Central memory CD8-positive, alpha-beta T cell (primary cell): Measurements from ENCODE around the gene RGL2.
A peak's percentile ranks its signal among the peaks of the same experiment; 100 is the strongest.

Source experiments
- ATAC-seq: fragments of 150-1000 bp; cut with Tn5 transposase; replicated peaks from 2 replicates; pipeline ENCODE4 v1.10.0; 2022; ENCODE audit warnings: mild to moderate bottlenecking, moderate FRiP score, moderate number of reproducible peaks; ENCODE audit not compliant: poor library complexity, severe bottlenecking; ENCODE audit errors: extremely low read depth
- DNase-seq, 2 donors: peaks; one replicate each; pipeline ENCODE4 v3.0.0; 2021; ENCODE audit warnings: low spot score in 2 of 2
- H3K27ac Mint-ChIP-seq: one replicate; pipeline ENCODE4 v1.8.0; 2022; ENCODE audit warnings: low read depth, mild to moderate bottlenecking, moderate library complexity, mixed read lengths
- H3K27me3 Mint-ChIP-seq: one replicate; pipeline ENCODE4 v1.8.0; 2022; ENCODE audit warnings: mixed read lengths
- H3K36me3 Mint-ChIP-seq: one replicate; pipeline ENCODE4 v1.8.0; 2022; ENCODE audit warnings: mild to moderate bottlenecking, moderate library complexity, mixed read lengths; ENCODE audit not compliant: insufficient read depth
- H3K4me1 Mint-ChIP-seq: one replicate; pipeline ENCODE4 v1.8.0; 2022; ENCODE audit warnings: mixed read lengths
- H3K4me3 Mint-ChIP-seq: one replicate; pipeline ENCODE4 v1.8.0; 2022; ENCODE audit warnings: mild to moderate bottlenecking, moderate library complexity, mixed read lengths
- H3K9me3 Mint-ChIP-seq: one replicate; pipeline ENCODE4 v1.8.0; 2022; ENCODE audit warnings: mixed read lengths

Gene RGL2

GRCh38 chr6:33324125-33324524, 25.4 kb upstream of the RGL2 start:
- no peak for ATAC-seq
- no peak for DNase-seq
- Mint-ChIP-seq H3K9me3 (no peaks in the 10 kb centered on the region), H3K4me1 (peaks cover 52% of the 10 kb centered on the region), H3K27ac (peak overlapping the region; percentile 92), H3K36me3 (peaks cover 28% of the 10 kb centered on the region), H3K4me3 (peak overlapping the region; percentile 95), H3K27me3 (no peaks in the 10 kb centered on the region)

- Mint-ChIP-seq H3K4me3 (peak overlapping the region; percentile 95), H3K4me1 (peaks cover 57% of the 10 kb centered on the region), H3K9me3 (no peaks in the 10 kb centered on the region), H3K36me3 (peaks cover 32% of the 10 kb centered on the region), H3K27me3 (no peaks in the 10 kb centered on the region), H3K27ac (peak overlapping the region; percentile 92)
- DNase-seq = no peak
- no peak for ATAC-seq
These were observed 24.8 kb upstream of the RGL2 start for GRCh38 chr6:33323623-33323948.

- Mint-ChIP-seq H3K4me1 (peaks cover 77% of the 10 kb centered on the region), H3K4me3 (peak overlapping the region; percentile 95), H3K36me3 (peaks cover 43% of the 10 kb centered on the region), H3K27me3 (no peaks in the 10 kb centered on the region), H3K27ac (peak overlapping the region; percentile 53), H3K9me3 (no peaks in the 10 kb centered on the region)
- no peak for DNase-seq
- no peak for ATAC-seq
These were observed 22.5 kb upstream of the RGL2 start for GRCh38 chr6:33321227-33321626.

GRCh38 chr6:33320315-33321181, 21.8 kb upstream of the RGL2 start:
- Mint-ChIP-seq H3K4me3 (peak overlapping the region; percentile 95), H3K4me1 (peaks cover 84% of the 10 kb centered on the region), H3K36me3 (peaks cover 45% of the 10 kb centered on the region), H3K27me3 (no peaks in the 10 kb centered on the region), H3K27ac (peak overlapping the region; percentile 53), H3K9me3 (no peaks in the 10 kb centered on the region)
- DNase-seq (no peak), ATAC-seq (no peak)

GRCh38 chr6:33319939-33320314, 21.2 kb upstream of the RGL2 start:
- Mint-ChIP-seq H3K9me3 (no peaks in the 10 kb centered on the region), H3K36me3 (peaks cover 45% of the 10 kb centered on the region), H3K4me3 (peak overlapping the region; percentile 95), H3K27me3 (no peaks in the 10 kb centered on the region), H3K27ac (peak overlapping the region; percentile 29), H3K4me1 (peaks cover 88% of the 10 kb centered on the region)
- DNase-seq (no peak), ATAC-seq (no peak)

GRCh38 chr6:33318426-33319073, 19.8 kb upstream of the RGL2 start:
- Mint-ChIP-seq H3K27me3 (no peaks in the 10 kb centered on the region), H3K4me1 (peaks cover 85% of the 10 kb centered on the region), H3K27ac (peak overlapping the region; percentile 96), H3K4me3 (peak overlapping the region; percentile 95), H3K36me3 (peaks cover 56% of the 10 kb centered on the region), H3K9me3 (no peaks in the 10 kb centered on the region)
- DNase-seq (no peak), ATAC-seq (no peak)

GRCh38 chr6:33317669-33318425, 19.1 kb upstream of the RGL2 start, which contains the start of gene ZBTB22:
Gene ZBTB22 (minus strand): TSS chr6:33317744. CDS start chr6:33316916, 828 bp downstream.
- no peaks in the 10 kb centered on the region for H3K9me3 Mint-ChIP-seq
- peaks cover 82% of the 10 kb centered on the region for H3K4me1 Mint-ChIP-seq
- peak within 1 kb of the TSS; percentile 95 for H3K4me3 Mint-ChIP-seq
- H3K27me3 Mint-ChIP-seq = no peaks in the 10 kb centered on the region
- peak; percentile 50 for ATAC-seq
- DNase-seq = peak; percentile 89 to 94
- H3K36me3 Mint-ChIP-seq = peaks cover 55% of the 10 kb centered on the region
- H3K27ac Mint-ChIP-seq = peak within 1 kb of the TSS; percentile 100

- peak overlapping the region; percentile 96 for H3K27ac Mint-ChIP-seq
- H3K36me3 Mint-ChIP-seq = peaks cover 56% of the 10 kb centered on the region
- H3K4me3 Mint-ChIP-seq = peak overlapping the region; percentile 95
- no peaks in the 10 kb centered on the region for H3K27me3 Mint-ChIP-seq
- peaks cover 83% of the 10 kb centered on the region for H3K4me1 Mint-ChIP-seq
- DNase-seq (no peak), ATAC-seq (no peak)
- H3K9me3 Mint-ChIP-seq = no peaks in the 10 kb centered on the region
These were observed 18.6 kb upstream of the RGL2 start for GRCh38 chr6:33317419-33317668.

GRCh38 chr6:33316603-33317418, 18.1 kb upstream of the RGL2 start:
- ATAC-seq (no peak), DNase-seq (no peak)
- no peaks in the 10 kb centered on the region for H3K27me3 Mint-ChIP-seq
- peaks cover 56% of the 10 kb centered on the region for H3K36me3 Mint-ChIP-seq
- peak overlapping the region; percentile 95 for H3K4me3 Mint-ChIP-seq
- H3K9me3 Mint-ChIP-seq = no peaks in the 10 kb centered on the region
- peak overlapping the region; percentile 100 for H3K27ac Mint-ChIP-seq
- peaks cover 83% of the 10 kb centered on the region for H3K4me1 Mint-ChIP-seq

GRCh38 chr6:33315793-33316602, 17.3 kb upstream of the RGL2 start:
- H3K4me3 Mint-ChIP-seq = peak overlapping the region; percentile 95
- peak overlapping the region; percentile 100 for H3K27ac Mint-ChIP-seq
- H3K36me3 Mint-ChIP-seq = peaks cover 57% of the 10 kb centered on the region

GRCh38 chr6:33314943-33315792, 16.4 kb upstream of the RGL2 start:
- Mint-ChIP-seq H3K36me3 (peaks cover 58% of the 10 kb centered on the region), H3K27ac (peak overlapping the region; percentile 100), H3K27me3 (no peaks in the 10 kb centered on the region), H3K4me1 (peaks cover 70% of the 10 kb centered on the region), H3K9me3 (no peaks in the 10 kb centered on the region), H3K4me3 (peak overlapping the region; percentile 95)
- ATAC-seq (no peak), DNase-seq (no peak)

More at GRCh38 chr6:33315793-33316602, 17.3 kb upstream of the RGL2 start:
- DNase-seq (no peak), ATAC-seq (no peak)
- Mint-ChIP-seq H3K4me1 (peaks cover 78% of the 10 kb centered on the region), H3K27me3 (no peaks in the 10 kb centered on the region), H3K9me3 (no peaks in the 10 kb centered on the region)
